Measurements from ENCODE around the gene VPS50. TPM values are rescaled to one million over a fixed set of nuclear protein-coding genes. Genes with fewer than 3 reads are reported as not detected.

VPS50 gene, protein sequence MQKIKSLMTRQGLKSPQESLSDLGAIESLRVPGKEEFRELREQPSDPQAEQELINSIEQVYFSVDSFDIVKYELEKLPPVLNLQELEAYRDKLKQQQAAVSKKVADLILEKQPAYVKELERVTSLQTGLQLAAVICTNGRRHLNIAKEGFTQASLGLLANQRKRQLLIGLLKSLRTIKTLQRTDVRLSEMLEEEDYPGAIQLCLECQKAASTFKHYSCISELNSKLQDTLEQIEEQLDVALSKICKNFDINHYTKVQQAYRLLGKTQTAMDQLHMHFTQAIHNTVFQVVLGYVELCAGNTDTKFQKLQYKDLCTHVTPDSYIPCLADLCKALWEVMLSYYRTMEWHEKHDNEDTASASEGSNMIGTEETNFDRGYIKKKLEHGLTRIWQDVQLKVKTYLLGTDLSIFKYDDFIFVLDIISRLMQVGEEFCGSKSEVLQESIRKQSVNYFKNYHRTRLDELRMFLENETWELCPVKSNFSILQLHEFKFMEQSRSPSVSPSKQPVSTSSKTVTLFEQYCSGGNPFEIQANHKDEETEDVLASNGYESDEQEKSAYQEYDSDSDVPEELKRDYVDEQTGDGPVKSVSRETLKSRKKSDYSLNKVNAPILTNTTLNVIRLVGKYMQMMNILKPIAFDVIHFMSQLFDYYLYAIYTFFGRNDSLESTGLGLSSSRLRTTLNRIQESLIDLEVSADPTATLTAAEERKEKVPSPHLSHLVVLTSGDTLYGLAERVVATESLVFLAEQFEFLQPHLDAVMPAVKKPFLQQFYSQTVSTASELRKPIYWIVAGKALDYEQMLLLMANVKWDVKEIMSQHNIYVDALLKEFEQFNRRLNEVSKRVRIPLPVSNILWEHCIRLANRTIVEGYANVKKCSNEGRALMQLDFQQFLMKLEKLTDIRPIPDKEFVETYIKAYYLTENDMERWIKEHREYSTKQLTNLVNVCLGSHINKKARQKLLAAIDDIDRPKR
- 14.5 TPM for polyA plus RNA-seq

DNA sequence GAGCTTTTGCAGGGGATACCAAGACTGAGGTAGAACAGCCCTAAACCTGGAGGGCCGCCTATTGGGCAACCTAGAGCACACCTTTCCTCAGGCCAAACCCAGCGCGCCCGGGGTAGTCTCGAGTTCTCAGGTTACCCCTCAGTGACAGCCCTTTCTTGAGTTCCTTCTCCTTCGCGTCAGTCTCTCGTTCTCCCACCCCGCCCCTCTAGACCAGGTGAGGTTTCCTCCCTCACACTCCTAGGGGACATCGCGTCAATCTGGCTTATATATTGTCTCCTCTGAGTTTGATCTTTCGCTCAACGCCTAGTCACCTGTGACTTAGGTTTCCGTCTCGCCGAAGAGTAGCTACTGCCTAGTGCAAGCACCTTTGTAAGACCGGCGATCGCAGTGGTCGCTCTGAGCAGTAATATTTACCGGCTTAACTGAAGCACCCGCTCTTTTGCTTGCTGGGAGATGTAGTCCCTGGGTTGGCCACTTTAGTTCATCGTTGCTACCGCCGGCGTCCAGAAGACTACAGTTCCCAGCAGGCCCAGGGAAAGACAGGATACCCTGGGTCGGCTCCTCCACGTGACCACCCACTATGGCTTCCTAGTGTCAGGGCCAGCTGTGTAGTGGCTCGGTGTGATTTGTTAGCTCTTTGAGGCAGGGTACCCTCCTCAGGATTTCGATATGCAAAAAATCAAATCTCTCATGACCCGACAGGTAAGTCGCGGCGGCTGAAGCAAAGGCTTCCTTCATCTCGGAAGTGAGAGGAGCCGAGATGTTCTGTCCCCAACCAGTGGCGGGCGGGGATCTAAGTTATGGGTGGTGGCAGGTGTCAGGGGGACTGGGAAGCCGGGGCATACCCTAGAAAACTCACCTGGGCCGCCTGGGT is at the start of gene VPS50:
Gene VPS50, plus strand, starts transcription at position 568 of the 874 bp plus-strand sequence. Its CDS starts 102 bp downstream, at position 670.
- Mint-ChIP-seq H3K27ac (peak within 1 kb of the TSS; percentile 70 to 98 (median 98)), H3K9me3 (no peaks in the 10 kb centered on the region), H3K27me3 (no peaks in the 10 kb centered on the region)

DNA sequence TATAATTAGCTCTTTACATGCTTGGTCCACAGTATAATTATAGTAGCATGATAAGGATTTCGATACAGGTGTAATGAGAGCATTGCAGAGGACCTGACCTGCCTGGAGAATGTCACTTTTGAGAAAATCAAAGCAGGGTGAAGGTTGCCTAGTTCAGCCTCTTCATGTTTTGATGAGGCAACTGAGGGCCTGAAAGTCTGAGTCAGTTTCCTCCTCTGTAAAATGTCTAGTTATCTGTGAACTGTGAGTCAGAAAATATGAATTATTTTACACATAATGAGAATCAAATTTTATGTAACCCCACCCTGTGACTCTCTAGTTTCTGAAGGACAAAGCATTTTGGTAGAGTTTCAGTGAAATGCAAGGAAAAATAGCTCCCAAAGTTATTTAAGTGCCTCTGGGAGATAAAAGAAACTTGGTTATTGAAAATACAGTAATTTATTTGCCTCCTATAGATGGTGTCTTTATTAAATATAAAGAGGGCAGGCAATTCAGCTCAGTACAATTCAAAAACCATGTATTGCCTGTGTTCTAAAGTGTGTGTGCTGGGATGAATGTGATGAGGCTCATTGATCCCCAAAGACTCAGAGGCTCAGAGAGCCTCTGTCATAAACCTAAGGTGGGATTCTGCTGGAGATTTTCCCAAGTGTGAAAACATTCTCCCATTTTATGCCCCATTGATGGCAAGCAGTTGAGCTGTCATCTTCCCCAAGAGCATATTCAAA is 46.7 kb upstream of the VPS50 start:
- peaks cover 2% of the 10 kb centered on the region for H3K27me3 Mint-ChIP-seq
- H3K9me3 Mint-ChIP-seq, result no peaks in the 10 kb centered on the region
- peaks cover 3% of the 10 kb centered on the region for H3K36me3 Mint-ChIP-seq
- H3K4me1 Mint-ChIP-seq, result peaks cover 0 to 1% (median 0%) of the 10 kb centered on the region in 3 donors
- no peak overlapping the region for H3K27ac Mint-ChIP-seq
- no peak overlapping the region for H3K4me3 Mint-ChIP-seq

More for the DNA sequence above, at the start of gene VPS50:
- H3K36me3 Mint-ChIP-seq, result no peaks in the 10 kb centered on the region
- peak within 1 kb of the TSS; percentile 89 to 100 (median 100) for H3K4me3 Mint-ChIP-seq
- peaks cover 12 to 18% (median 17%) of the 10 kb centered on the region in 3 donors for H3K4me1 Mint-ChIP-seq

DNA sequence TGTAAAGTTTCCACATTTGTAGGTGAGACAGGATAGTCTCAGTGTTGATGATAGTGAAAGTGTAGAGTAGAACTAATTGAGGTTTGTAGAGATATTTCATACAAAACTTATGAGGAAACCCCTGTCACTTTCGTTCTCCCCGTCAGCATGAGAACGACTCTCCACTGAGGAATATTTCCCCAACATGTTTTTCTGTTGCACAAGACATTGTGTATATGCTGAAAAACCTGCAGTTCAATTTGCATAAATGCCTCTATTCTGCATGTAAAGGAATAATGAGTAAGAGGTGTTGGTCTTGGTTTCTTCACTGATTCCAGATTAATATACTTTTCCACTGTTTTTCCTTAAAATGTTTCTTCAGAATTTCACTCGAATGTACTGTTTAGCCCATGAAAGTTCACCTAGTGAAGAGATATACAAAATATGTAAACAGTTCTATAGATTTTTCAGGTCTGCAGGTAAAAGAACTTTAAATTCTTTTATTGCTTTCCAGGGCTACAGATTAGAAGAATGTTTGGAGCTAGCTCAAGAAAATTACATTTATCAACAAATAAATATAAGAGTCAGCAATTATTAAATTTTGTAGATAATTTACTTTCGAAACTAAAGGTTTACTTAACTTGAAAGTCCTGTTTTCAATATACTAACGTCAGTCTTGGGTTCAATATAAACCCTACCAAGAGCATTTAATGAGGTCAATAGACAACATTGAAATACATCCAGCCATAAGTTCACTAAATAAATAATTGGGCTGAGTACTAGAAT is 43.1 kb upstream of the VPS50 start:
- no peak overlapping the region for H3K27ac Mint-ChIP-seq
- H3K27me3 Mint-ChIP-seq, result peaks cover 9% of the 10 kb centered on the region

DNA sequence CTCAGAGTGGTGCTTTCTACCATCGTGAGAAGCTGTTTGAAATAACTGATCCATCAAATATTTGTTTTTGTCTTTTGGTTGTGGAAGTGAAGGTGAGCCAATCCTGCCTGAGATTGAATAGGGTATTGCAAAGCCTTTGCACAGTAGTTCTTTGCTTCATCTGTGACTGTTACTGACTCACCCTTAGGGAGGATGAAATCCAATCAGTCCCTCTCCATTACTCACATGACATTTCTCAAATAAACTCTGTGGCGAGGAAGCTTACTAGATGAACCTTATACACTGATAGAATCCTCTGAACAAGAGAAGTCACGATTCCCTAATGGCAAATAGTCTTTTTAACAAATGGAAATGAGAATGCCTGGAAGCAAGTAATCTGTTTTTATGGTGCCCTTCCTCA is 37.8 kb upstream of the VPS50 start:
- peaks cover 9% of the 10 kb centered on the region for H3K27me3 Mint-ChIP-seq
- H3K4me1 Mint-ChIP-seq, result peaks cover 0 to 3% (median 1%) of the 10 kb centered on the region in 3 donors
- H3K4me3 Mint-ChIP-seq, result no peak overlapping the region
- H3K36me3 Mint-ChIP-seq, result no peaks in the 10 kb centered on the region
- no peak overlapping the region for H3K27ac Mint-ChIP-seq
- H3K9me3 Mint-ChIP-seq, result no peaks in the 10 kb centered on the region

More for the DNA sequence above, 43.1 kb upstream of the VPS50 start:
- Mint-ChIP-seq H3K4me3 (no peak overlapping the region), H3K4me1 (peaks cover 0 to 3% (median 1%) of the 10 kb centered on the region in 3 donors), H3K9me3 (no peaks in the 10 kb centered on the region), H3K36me3 (peaks cover 3% of the 10 kb centered on the region)

DNA sequence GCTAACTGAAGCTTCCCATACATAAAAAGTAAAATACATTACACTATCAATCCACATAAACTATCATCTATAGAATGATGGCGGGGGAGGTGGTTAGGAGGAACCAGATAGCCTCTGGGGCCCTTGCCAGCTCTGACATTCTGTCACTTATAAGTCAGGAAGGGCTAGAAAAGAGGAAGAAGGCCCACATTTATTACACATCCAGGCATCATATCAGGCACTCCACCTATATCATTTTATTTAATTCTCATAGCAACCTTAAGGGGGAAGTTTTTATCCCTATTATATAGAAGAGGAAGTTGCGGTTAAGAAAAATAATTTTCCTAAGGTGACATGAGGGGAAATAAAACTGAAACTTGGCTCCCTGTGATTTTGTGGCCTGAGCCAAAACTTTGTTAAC is 35.8 kb upstream of the VPS50 start:
- H3K27me3 Mint-ChIP-seq, result peaks cover 5% of the 10 kb centered on the region
- H3K27ac Mint-ChIP-seq, result no peak overlapping the region
- no peaks in the 10 kb centered on the region for H3K9me3 Mint-ChIP-seq
- no peaks in the 10 kb centered on the region for H3K36me3 Mint-ChIP-seq
- peaks cover 0 to 3% (median 0%) of the 10 kb centered on the region in 3 donors for H3K4me1 Mint-ChIP-seq
- H3K4me3 Mint-ChIP-seq, result no peak overlapping the region

DNA sequence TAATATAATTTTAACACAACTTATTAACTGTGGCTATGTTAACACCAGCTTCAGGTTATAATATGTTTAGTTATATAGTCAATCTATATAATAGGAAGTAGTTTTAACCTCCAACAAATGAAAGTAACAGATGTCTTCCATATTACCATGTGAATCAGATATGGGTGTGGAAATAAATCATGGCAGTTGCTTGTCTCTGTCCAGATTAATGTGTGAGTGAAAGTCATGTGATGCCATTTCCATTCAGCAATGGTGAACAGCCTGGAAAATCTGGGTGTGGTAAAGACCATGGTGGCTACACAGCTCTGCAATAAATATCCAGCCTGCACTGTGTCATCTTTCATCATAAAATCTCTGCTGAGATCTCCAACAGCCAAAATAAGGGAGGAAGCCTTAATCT is 33.7 kb upstream of the VPS50 start:
- Mint-ChIP-seq H3K27ac (no peak overlapping the region), H3K36me3 (no peaks in the 10 kb centered on the region), H3K27me3 (peaks cover 2% of the 10 kb centered on the region), H3K9me3 (peaks cover 0 to 2% (median 0%) of the 10 kb centered on the region in 3 donors), H3K4me3 (no peak overlapping the region), H3K4me1 (peaks cover 0 to 3% (median 0%) of the 10 kb centered on the region in 3 donors)

DNA sequence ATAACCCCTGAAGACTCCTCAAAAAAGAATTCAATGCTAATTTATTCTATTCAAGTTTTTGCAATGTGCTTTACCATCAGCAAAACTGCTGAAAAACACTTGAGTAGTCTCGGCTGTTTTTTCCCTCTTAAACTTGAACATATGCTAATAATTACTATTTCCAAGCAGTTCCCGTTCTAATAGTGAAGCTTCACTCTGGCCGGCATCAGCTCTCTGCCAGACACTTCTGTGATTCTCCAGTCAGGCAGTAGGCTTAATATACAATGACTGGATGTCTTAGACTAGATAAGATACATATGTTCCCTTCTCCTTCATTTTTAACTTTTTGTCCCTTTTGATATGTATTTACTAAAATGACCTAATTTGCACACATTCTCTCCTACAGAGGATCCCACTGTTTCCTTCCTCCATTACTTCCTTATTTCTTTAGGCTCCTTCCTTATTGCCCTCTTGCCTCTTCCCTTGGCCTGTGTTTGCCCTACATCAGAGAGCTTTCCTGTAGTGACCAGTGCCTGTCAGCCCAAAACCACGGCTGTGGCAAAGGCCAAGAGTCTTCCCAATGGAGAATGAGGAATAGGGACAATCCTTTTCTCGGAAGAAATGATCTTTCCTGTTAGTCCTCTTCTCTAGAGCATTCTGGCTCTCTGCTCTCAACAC is 29.4 kb upstream of the VPS50 start:
- H3K4me1 Mint-ChIP-seq, result peaks cover 0 to 1% (median 0%) of the 10 kb centered on the region in 3 donors
- no peak overlapping the region for H3K4me3 Mint-ChIP-seq
- peaks cover 1% of the 10 kb centered on the region for H3K27me3 Mint-ChIP-seq
- H3K27ac Mint-ChIP-seq, result no peak overlapping the region
- no peaks in the 10 kb centered on the region for H3K36me3 Mint-ChIP-seq
- H3K9me3 Mint-ChIP-seq, result peaks cover 0 to 2% (median 0%) of the 10 kb centered on the region in 3 donors

DNA sequence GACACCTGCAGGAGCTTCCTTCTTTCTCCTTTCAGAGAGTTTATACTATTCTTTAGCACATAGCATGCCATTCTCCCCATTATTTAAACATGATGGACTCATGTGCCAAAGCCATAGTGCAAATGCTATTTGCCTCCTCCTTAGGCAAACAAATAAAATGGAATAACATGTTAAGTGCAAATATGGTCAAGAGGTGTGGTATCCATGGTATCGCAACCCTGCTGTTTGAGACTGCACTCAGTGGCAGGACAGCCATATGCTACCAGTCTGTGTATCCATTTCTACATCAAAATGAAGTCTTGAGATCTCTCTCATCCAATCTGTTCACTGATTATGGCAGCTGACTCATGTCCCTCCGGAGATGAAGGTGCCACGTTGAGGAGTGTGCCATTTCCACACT is 28.7 kb upstream of the VPS50 start:
- Mint-ChIP-seq H3K27me3 (peaks cover 1% of the 10 kb centered on the region), H3K27ac (no peak overlapping the region), H3K4me1 (peaks cover 0 to 1% (median 0%) of the 10 kb centered on the region in 3 donors), H3K36me3 (no peaks in the 10 kb centered on the region), H3K4me3 (no peak overlapping the region), H3K9me3 (peaks cover 0 to 2% (median 0%) of the 10 kb centered on the region in 3 donors)

DNA sequence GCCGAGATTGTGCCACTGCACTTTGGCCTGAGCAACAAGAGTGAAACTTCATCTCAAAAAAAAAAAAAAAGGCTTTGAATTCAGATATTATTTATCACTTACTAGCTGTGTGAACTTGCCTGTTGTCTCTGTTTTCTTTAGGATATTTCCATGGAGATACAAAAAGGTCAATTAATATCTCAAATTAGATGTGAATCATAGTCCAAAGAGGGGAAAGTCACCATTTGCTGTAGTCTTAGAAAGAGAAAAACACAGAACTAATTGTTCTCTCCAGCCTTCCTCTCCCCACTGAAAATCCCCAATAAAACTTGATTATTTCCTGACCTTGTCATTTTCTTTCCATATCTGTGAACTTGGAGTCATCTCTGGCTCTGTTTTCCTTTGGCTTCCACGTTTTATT is 27.1 kb upstream of the VPS50 start:
- peaks cover 0 to 2% (median 0%) of the 10 kb centered on the region in 3 donors for H3K9me3 Mint-ChIP-seq
- H3K36me3 Mint-ChIP-seq, result no peaks in the 10 kb centered on the region
- H3K27ac Mint-ChIP-seq, result no peak overlapping the region
- H3K4me1 Mint-ChIP-seq, result peaks cover 0 to 1% (median 0%) of the 10 kb centered on the region in 3 donors
- H3K4me3 Mint-ChIP-seq, result no peak overlapping the region
- H3K27me3 Mint-ChIP-seq, result peaks cover 2% of the 10 kb centered on the region

DNA sequence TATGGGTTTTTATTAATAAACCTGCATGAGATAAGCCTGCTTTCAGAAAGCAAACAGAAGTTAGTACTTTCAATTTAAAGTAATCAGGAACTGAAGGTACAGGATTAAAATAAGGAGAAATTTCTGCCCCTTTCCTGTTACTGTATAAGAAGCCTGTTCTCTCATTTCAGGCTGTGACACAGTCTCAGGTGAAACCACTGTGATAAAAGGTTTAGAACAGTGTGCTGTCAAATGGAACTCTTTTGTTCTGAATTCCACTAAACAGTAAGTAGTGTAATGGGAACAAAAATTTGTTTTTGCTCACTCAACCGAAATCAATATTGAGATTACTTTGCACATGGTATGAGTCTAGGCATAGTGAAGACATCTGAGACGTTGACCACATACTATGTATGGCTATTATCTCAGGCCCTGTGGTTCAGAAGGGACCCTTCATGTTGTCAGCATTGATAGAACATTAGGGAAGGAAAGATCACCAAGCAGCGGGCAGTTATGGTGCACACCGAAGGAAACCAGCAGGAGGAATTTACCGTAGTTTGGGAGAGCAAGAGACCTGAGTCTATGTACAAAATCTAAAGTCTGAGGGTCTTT is 20.8 kb upstream of the VPS50 start:
- H3K27ac Mint-ChIP-seq, result peak overlapping the region in 1 of 3 donors; percentile 33
- no peaks in the 10 kb centered on the region for H3K9me3 Mint-ChIP-seq
- peaks cover 2% of the 10 kb centered on the region for H3K36me3 Mint-ChIP-seq
- peaks cover 0 to 9% (median 4%) of the 10 kb centered on the region in 3 donors for H3K4me1 Mint-ChIP-seq
- no peak overlapping the region for H3K4me3 Mint-ChIP-seq
- H3K27me3 Mint-ChIP-seq, result peaks cover 27% of the 10 kb centered on the region

DNA sequence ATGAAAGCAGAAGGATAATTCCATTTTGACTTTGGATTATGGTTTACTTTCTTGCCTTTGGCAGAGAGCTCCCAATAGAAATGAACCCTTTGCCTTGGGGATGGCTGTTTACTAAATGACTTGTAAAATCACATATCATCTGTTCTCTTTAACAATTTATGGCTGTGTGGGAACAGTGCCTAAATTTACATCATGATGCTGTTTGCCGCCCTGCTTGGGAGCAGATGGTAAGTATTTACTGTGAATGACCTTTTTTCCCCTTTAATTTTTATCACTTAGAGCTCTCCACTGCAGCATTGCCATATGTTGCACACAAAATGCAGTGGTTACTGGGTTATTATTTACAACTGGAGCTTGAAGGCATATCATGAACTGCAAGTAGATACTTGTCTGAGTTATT is 19.3 kb upstream of the VPS50 start:
- Mint-ChIP-seq H3K4me1 (peaks cover 0 to 9% (median 4%) of the 10 kb centered on the region in 3 donors), H3K9me3 (no peaks in the 10 kb centered on the region), H3K36me3 (peaks cover 2% of the 10 kb centered on the region), H3K27me3 (peaks cover 27% of the 10 kb centered on the region), H3K27ac (no peak overlapping the region), H3K4me3 (no peak overlapping the region)

DNA sequence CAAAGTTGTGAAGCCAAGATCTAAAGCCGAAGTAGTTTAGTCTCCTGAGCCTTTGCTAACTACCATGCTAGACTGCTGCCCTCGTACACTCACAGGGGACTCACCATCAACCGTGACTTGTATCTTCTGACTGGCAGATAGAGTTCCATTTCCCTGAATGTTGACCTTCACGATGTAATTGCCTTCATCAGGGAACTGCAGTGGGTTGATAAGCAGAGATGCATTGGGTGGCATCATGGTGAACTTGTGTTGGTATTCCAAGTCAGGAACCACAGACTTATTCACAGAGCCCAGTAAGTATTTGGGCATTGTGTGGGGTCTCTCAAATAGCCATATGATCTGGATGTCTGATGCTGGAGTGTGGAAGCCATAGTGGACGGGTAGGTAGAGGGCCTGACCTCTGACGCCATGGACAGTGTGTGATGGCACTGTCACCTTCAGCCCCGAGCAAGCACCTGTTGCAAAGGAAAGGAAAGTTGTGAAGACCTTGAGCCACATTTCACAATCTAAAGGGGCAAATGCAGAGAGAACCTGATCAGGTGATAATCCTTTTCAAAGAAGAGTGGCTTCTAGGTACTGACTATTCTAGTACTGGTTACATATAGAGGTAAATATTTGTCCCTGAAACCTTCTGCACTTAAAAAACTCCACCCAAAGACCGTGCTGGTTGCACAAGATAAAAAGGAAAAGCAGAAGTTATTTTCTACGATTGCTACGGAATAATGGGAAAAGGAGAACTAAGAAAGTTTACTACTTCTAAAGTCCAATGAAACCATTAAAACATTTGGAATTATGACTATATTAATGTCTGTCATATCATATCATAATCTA is 13.0 kb upstream of the VPS50 start:
- no peak overlapping the region for H3K4me3 Mint-ChIP-seq
- H3K36me3 Mint-ChIP-seq, result no peaks in the 10 kb centered on the region
- peaks cover 14% of the 10 kb centered on the region for H3K27me3 Mint-ChIP-seq
- no peaks in the 10 kb centered on the region for H3K9me3 Mint-ChIP-seq
- no peak overlapping the region for H3K27ac Mint-ChIP-seq
- H3K4me1 Mint-ChIP-seq, result no peaks in the 10 kb centered on the region

Data from IgD-negative memory B cell (primary cell).